Esophagus squamous epithelium (tissue), 5 donors: ENCODE results near the gene TCF23. TPM values are rescaled to one million over a fixed set of nuclear protein-coding genes. Genes with fewer than 3 reads are reported as not detected.

Experiments used
- DNase-seq: peaks from one replicate; lab custom pipeline; 2025; lab: John Stamatoyannopoulos, UW
- H3K27ac ChIP-seq, 4 donors: fragments of 200-600 bp; sonication (generic); one replicate each; pipeline ENCODE4 v1.5.1; 2016 to 2019; ENCODE audit warnings: mild to moderate bottlenecking in 1 of 4
- H3K27me3 ChIP-seq, 4 donors: fragments of 200-600 bp; sonication (generic); 1 replicate in 3 of 4; 2 replicates in 1 of 4; pipeline versions ENCODE4 v1.5.1 to v1.6.0; 2017 to 2021; ENCODE audit warnings: antibody characterized with exemption in 1 of 4
- H3K36me3 ChIP-seq, 3 donors: fragments of 200-600 bp; sonication (generic); one replicate each; pipeline ENCODE4 v1.5.1; 2016 to 2019
- H3K4me1 ChIP-seq, 3 donors: fragments of 200-600 bp; sonication (generic); one replicate each; pipeline ENCODE4 v1.5.1; 2017 to 2019
- H3K4me3 ChIP-seq, 4 donors: fragments of 200-600 bp; sonication (generic); 1 replicate in 3 of 4; 2 replicates in 1 of 4; pipeline ENCODE4 v1.5.1; 2016 to 2019; ENCODE audit warnings: mild to moderate bottlenecking in 2 of 4, moderate library complexity in 1 of 4
- H3K9me3 ChIP-seq, 3 donors: fragments of 200-600 bp; sonication (generic); one replicate each; pipeline ENCODE4 v1.5.1; 2016 to 2019
- CTCF ChIP-seq, 6 experiments: fragments of 450-650 bp in 4 of 6; fragments of 200-600 bp in 2 of 6; sonication (generic) in 2 of 6; IDR thresholded peaks; one replicate each; pipeline ENCODE4 v1.5.1; 2016 to 2019; ENCODE audit warnings: antibody characterized with exemption in 6 of 6, mild to moderate bottlenecking in 4 of 6, moderate library complexity in 4 of 6
- POLR2A ChIP-seq, 4 donors: fragments of 450-650 bp; IDR thresholded peaks; one replicate each; pipeline ENCODE4 v1.6.1; 2017; ENCODE audit warnings: antibody characterized with exemption in 4 of 4, mild to moderate bottlenecking in 4 of 4, moderate library complexity in 3 of 4
- WGBS, 2 donors: methylation state at CpG; one replicate each; pipeline ENCODE4 v1.1.5; 2018; 5-methylcytosine and 5-hydroxymethylcytosine counted together
- intact Hi-C: fragments of 100-400 bp; cut with DNase I; formaldehyde crosslinking; loops from one replicate; pipeline ENCODE4 v1.15.0; 2022
- total RNA-seq, 4 donors: library from RNA; depleted of rRNA; stranded (reverse); fragments of >200 nt; gene quantifications; one replicate each; pipeline ENCODE4 v1.1.0, GENCODE V29; 2016
- donor health status: DM: yes; HTN: yes; CAD: no.

The TCF23 gene
- total RNA-seq, 4 donors from 2014 or later: not detected

DNA sequence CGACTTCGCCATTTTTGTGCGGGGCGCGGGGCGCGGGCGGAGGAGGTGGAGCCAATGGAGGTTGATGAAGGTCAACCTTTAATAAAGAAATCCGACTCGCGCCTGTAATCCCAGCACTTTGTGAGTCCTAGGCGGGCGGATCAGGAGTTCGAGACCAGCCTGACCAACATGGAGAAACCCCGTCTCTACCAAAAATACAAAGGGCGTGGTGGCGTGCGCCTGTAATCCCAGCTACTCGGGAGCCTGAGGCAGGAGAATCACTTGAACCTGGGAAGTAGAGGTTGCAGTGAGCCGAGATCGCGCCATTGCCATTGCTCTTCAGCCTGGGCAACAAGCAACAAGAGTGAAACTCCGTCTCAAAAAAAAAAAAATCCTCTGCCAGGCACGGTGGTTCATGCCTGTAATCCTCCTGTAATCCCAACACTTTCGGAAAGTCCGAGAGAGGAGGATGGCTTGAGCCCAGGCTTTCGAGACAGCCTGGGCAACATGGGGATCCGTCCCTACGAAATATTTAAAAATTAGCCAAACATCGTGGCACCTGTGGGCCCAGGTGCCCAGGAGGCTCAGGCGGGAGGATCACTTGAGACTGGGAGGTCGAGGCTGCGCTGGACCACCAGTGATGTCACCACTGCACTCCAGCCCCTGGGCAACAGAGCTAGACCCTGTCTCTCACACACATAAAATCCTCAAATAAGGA lies 13.9 kb upstream of the TCF23 start:
- WGBS, 2 donors: 91 to 93% methylated on average over 10 to 17 of the region's 33 CpGs

GRCh38 chr2:27135478-27135955 lies 13.3 kb upstream of the TCF23 start:
- intact Hi-C loops: no loop called here
- Histone ChIP-seq H3K27ac (peak overlapping the region in 2 of 4 donors; percentile 86 to 89), H3K9me3 (no peaks in the 10 kb centered on the region), H3K36me3 (peaks cover 15 to 25% (median 18%) of the 10 kb centered on the region in 3 donors), H3K27me3 (no peaks in the 10 kb centered on the region), H3K4me1 (peaks cover 12 to 28% (median 13%) of the 10 kb centered on the region in 3 donors), H3K4me3 (no peak overlapping the region)
- 70 to 79% methylated on average over 9 to 10 of the region's 12 CpGs for WGBS, 2 donors
- DNase-seq: no peak
- TF ChIP-seq CTCF (IDR thresholded peaks at IDR 0.05) (no peak), POLR2A (IDR thresholded peaks at IDR 0.05) (no peak)

More for the DNA sequence above, 13.9 kb upstream of the TCF23 start:
- Histone ChIP-seq H3K27ac (peak overlapping the region; percentile 86 to 95 (median 90)), H3K4me3 (peak overlapping the region; percentile 62 to 97 (median 94)), H3K27me3 (no peaks in the 10 kb centered on the region), H3K9me3 (no peaks in the 10 kb centered on the region), H3K36me3 (peaks cover 15 to 31% (median 22%) of the 10 kb centered on the region in 3 donors), H3K4me1 (peaks cover 12 to 28% (median 13%) of the 10 kb centered on the region in 3 donors)
- TF ChIP-seq POLR2A (IDR thresholded peaks at IDR 0.05) (peak in 1 of 4 donors; percentile 0), CTCF (IDR thresholded peaks at IDR 0.05) (no peak)
- intact Hi-C loops: no loop called here
- no peak for DNase-seq

- intact Hi-C loops: no loop called here
- H3K27ac ChIP-seq: no peak overlapping the region
Measured at GRCh38 chr2:27136751-27137150, 12.1 kb upstream of the TCF23 start.

DNA sequence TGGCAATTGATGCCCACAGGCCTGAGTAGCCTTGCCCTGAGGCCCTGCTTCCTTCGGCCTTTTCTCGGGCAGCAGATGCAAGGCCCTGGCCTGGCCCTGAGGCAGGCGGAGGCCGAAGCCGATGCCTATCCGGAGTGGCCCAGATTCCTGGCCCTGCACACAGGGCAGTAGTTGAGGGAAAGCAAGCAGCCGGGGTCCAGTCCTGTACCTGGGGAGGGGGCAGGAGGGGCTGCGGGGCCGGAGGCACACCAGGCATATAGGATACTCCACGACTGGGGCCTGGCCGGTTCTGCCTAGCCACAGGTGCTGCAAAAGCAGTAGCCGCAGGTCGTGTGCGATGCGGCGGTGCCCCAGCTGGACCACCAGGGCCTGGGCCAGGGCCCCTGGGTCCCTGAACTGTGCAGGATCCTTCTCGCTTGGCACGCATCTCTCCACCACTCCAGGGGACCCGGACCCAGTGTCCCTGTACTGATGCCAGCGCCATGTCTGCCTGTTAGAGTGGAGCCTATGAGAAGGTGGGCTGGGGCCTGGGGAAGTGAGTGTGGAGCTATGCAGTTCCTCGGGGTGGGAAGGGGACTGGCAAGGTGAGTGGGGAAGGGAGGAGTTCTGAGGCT lies 11.4 kb upstream of the TCF23 start:
- Histone ChIP-seq H3K36me3 (peaks cover 0 to 6% (median 2%) of the 10 kb centered on the region in 3 donors), H3K9me3 (no peaks in the 10 kb centered on the region), H3K27me3 (no peaks in the 10 kb centered on the region), H3K4me1 (peaks cover 12 to 21% (median 13%) of the 10 kb centered on the region in 3 donors), H3K27ac (no peak overlapping the region), H3K4me3 (no peak overlapping the region)
- TF ChIP-seq POLR2A (IDR thresholded peaks at IDR 0.05) (no peak), CTCF (IDR thresholded peaks at IDR 0.05) (no peak)
- 87 to 92% methylated on average over 7 to 8 of the region's 21 CpGs for WGBS, 2 donors
- intact Hi-C loops: no loop called here
- DNase-seq: no peak

More at GRCh38 chr2:27136751-27137150, 12.1 kb upstream of the TCF23 start:
- Histone ChIP-seq H3K27me3 (no peaks in the 10 kb centered on the region), H3K9me3 (no peaks in the 10 kb centered on the region), H3K36me3 (peaks cover 6 to 13% (median 8%) of the 10 kb centered on the region in 3 donors), H3K4me1 (peaks cover 12 to 28% (median 13%) of the 10 kb centered on the region in 3 donors), H3K4me3 (no peak overlapping the region)
- 87% methylated on average over 5 of the region's 7 CpGs; no CpG with 5 or more reads in 1 of the 2 donors for WGBS, 2 donors
- no peak for TF ChIP-seq POLR2A (IDR thresholded peaks at IDR 0.05)
- no peak for TF ChIP-seq CTCF (IDR thresholded peaks at IDR 0.05)
- no peak for DNase-seq

DNA sequence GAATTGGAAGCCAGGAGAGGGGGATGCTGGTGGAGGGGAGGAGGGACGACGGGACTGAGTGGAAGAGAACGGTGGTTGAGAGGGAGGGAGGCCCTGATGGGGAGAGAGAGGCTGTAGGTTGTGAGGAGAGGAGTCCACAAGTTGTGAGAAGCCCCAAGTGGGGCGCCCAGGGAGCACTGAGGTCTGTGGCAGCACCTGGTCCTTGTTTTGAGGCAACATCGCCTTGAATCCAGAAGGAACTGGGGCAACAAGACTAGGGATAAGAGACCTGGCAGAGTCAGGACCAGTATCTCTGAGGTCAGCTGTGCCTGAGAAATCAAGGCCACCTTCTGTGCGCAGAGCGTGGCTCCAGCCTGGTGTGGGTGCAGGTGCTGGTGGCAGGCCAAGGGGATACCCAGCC lies 10.7 kb upstream of the TCF23 start:
- Histone ChIP-seq H3K9me3 (no peaks in the 10 kb centered on the region), H3K27ac (no peak overlapping the region), H3K27me3 (no peaks in the 10 kb centered on the region), H3K4me3 (no peak overlapping the region), H3K4me1 (peaks cover 6 to 15% (median 7%) of the 10 kb centered on the region in 3 donors), H3K36me3 (no peaks in the 10 kb centered on the region)
- DNase-seq: no peak
- TF ChIP-seq POLR2A (IDR thresholded peaks at IDR 0.05): no peak
- no peak for TF ChIP-seq CTCF (IDR thresholded peaks at IDR 0.05)
- intact Hi-C loops: no loop called here
- 83 to 90% methylated on average over 7 of the region's 7 CpGs for WGBS, 2 donors
